A673 (cell line): ENCODE results near the gene OR2T12.
"Not testable (repeated sequence)": the region's sequence is repeated elsewhere in the genome, so short reads cannot be mapped to it uniquely, and the experiment has no call there.

ENCODE experiments used
- EZH2 ChIP-seq: fragments of 200-600 bp; sonication (generic); IDR thresholded peaks from 2 replicates; pipeline ENCODE4 v1.6.1; 2017; ENCODE audit warnings: borderline replicate concordance, low read depth, mild to moderate bottlenecking, mixed read lengths, antibody characterized with exemption, low read length; ENCODE audit not compliant: poor library complexity, severe bottlenecking
- TF ChIP-seq, protein P1 (sequence below): fragments of 300-800, 200-600 bp; sonication (generic); conservative IDR thresholded peaks from 2 replicates; pipeline ENCODE4 v1.5.1; 2017; ENCODE audit warnings: low read depth, mild to moderate bottlenecking, antibody characterized with exemption, low read length, moderate library complexity, mixed read lengths

DNA sequence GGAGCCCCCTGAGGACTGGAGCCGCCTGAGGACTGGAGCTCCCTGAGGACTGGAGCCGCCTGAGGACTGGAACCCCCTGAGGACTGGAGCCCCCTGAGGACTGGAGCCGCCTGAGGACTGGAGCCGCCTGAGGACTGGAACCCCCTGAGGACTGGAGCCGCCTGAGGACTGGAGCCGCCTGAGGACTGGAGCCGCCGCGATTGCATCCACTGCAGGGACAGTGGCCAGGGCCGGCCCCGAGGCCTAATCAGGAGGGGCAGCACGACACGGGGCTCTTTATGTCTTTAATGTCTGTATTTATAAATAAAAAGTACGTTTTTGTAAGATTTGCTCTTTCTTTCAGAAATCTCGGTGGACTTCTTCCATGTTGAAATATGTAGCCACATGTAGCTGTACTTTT, 3.5 kb upstream of the OR2T12 start:
- TF ChIP-seq, protein P1, sequence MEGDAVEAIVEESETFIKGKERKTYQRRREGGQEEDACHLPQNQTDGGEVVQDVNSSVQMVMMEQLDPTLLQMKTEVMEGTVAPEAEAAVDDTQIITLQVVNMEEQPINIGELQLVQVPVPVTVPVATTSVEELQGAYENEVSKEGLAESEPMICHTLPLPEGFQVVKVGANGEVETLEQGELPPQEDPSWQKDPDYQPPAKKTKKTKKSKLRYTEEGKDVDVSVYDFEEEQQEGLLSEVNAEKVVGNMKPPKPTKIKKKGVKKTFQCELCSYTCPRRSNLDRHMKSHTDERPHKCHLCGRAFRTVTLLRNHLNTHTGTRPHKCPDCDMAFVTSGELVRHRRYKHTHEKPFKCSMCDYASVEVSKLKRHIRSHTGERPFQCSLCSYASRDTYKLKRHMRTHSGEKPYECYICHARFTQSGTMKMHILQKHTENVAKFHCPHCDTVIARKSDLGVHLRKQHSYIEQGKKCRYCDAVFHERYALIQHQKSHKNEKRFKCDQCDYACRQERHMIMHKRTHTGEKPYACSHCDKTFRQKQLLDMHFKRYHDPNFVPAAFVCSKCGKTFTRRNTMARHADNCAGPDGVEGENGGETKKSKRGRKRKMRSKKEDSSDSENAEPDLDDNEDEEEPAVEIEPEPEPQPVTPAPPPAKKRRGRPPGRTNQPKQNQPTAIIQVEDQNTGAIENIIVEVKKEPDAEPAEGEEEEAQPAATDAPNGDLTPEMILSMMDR = not testable (repeated sequence)
- not testable (repeated sequence) for TF ChIP-seq EZH2
